ENCODE data around the gene IL22.
"Not testable (repeated sequence)": the region's sequence is repeated elsewhere in the genome, so short reads cannot be mapped to it uniquely, and the experiment has no call there.

Gene IL22

GRCh38 chr12:68221497-68221896 is 31.9 kb downstream of the IL22 start:
- Histone ChIP-seq H3K4me3 (replicated peaks; ENCODE audit: insufficient read depth, low read length) (no peak overlapping the region), H3K27me3 (ENCODE audit: insufficient read depth, poor library complexity, severe bottlenecking) (peaks cover 2% of the 10 kb centered on the region), H3K27ac (replicated peaks) (no peak overlapping the region)
- TF ChIP-seq REST (IDR thresholded peaks at IDR 0.05; ENCODE audit: insufficient replicate concordance, low read depth) (no peak), CTCF (IDR thresholded peaks at IDR 0.05; ENCODE audit: insufficient read depth, low read length) (no peak), POLR2AphosphoS5 (IDR thresholded peaks at IDR 0.05; ENCODE audit: low read depth) (no peak), GABPA (IDR thresholded peaks at IDR 0.05; ENCODE audit: low read depth) (no peak), SPI1 (IDR thresholded peaks at IDR 0.05; ENCODE audit: borderline replicate concordance, low read depth) (no peak)
- no peak for DNase-seq (ENCODE audit: low read depth in 1 of 2, low spot score in 1 of 2)

- H3K27ac ChIP-seq (replicated peaks): no peak overlapping the region
- DNase-seq (ENCODE audit: low read depth in 1 of 2, low spot score in 1 of 2): no peak
- TF ChIP-seq CTCF (IDR thresholded peaks at IDR 0.05; ENCODE audit: insufficient read depth, low read length) (no peak), GABPA (IDR thresholded peaks at IDR 0.05; ENCODE audit: low read depth) (no peak), REST (IDR thresholded peaks at IDR 0.05; ENCODE audit: insufficient replicate concordance, low read depth) (no peak), SPI1 (IDR thresholded peaks at IDR 0.05; ENCODE audit: borderline replicate concordance, low read depth) (no peak), POLR2AphosphoS5 (IDR thresholded peaks at IDR 0.05; ENCODE audit: low read depth) (no peak)
- no peaks in the 10 kb centered on the region for H3K27me3 ChIP-seq (ENCODE audit: insufficient read depth, poor library complexity, severe bottlenecking)
- H3K4me3 ChIP-seq (replicated peaks; ENCODE audit: insufficient read depth, low read length): no peak overlapping the region
These were observed 42.5 kb downstream of the IL22 start for GRCh38 chr12:68210875-68211274.

- not testable (repeated sequence) for H3K4me3 ChIP-seq (replicated peaks; ENCODE audit: insufficient read depth, low read length); H3K27ac ChIP-seq (replicated peaks); H3K27me3 ChIP-seq (ENCODE audit: insufficient read depth, poor library complexity, severe bottlenecking); DNase-seq (ENCODE audit: low read depth in 1 of 2, low spot score in 1 of 2)
These were observed 44.2 kb downstream of the IL22 start for GRCh38 chr12:68209048-68209728.

GRCh38 chr12:68207276-68207675 is 46.1 kb downstream of the IL22 start:
- DNase-seq (ENCODE audit: low read depth in 1 of 2, low spot score in 1 of 2): no peak
- no peak overlapping the region for H3K27ac ChIP-seq (replicated peaks)
- TF ChIP-seq SPI1 (IDR thresholded peaks at IDR 0.05; ENCODE audit: borderline replicate concordance, low read depth): no peak
- no peak for TF ChIP-seq REST (IDR thresholded peaks at IDR 0.05; ENCODE audit: insufficient replicate concordance, low read depth)
- TF ChIP-seq CTCF (IDR thresholded peaks at IDR 0.05; ENCODE audit: insufficient read depth, low read length): no peak
- TF ChIP-seq POLR2AphosphoS5 (IDR thresholded peaks at IDR 0.05; ENCODE audit: low read depth): no peak
- no peak for TF ChIP-seq GABPA (IDR thresholded peaks at IDR 0.05; ENCODE audit: low read depth)
- H3K4me3 ChIP-seq (replicated peaks; ENCODE audit: insufficient read depth, low read length): no peak overlapping the region
- no peaks in the 10 kb centered on the region for H3K27me3 ChIP-seq (ENCODE audit: insufficient read depth, poor library complexity, severe bottlenecking)

Measured in HL-60 (cell line).